ENCODE data around the gene SLC25A34. TPM values are rescaled to one million over a fixed set of nuclear protein-coding genes. Genes with fewer than 3 reads are reported as not detected.

Gene SLC25A34
- total and polyA plus RNA-seq, 5 donors, result 3.0 to 8.1 (median 3.3) TPM

DNA sequence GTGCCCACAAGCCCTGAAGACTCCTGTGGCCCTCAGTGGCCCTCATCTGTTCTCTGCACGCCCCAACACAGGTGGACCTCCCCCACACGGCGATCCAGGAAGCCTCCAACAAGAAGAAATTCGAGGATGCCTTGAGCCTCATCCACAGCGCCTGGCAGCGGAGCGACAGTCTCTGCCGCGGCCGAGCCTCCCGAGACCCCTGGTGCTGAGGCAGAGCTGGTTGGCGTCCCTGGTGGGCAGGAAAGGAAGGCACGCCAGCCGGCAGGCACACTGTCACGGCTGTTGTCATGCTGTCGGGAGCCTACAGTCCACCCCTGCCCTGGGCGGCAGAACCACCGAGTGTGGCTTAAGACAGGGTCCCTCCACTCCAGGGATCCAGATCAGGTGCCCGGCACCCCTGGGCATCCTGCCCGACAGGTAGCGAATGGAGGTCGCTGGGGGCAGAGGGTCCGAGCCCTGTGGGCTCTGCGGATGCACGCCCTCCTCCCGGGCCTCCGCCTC lies 2.3 kb upstream of the SLC25A34 start:
- WGBS, result 89% methylated on average over 27 of the region's 27 CpGs
- no peak overlapping the region for H3K27ac ChIP-seq (ENCODE audit: low read length)
- ATAC-seq, result no peak
- H3K4me3 ChIP-seq (ENCODE audit: low read length), result no peak overlapping the region
- intact Hi-C loops (cut with DNase I), result loop anchor here in 1 of 4 donors (10.0 kb wide), 1 partner anchor 129 kb away; no protein-coding TSS in a partner anchor
- peak in 2 of 3 donors; percentile 52 for DNase-seq
- H3K4me1 ChIP-seq (ENCODE audit: control insufficient read depth, insufficient read depth, low read length), result peaks cover 4% of the 10 kb centered on the region
- no peaks in the 10 kb centered on the region for H3K9me3 ChIP-seq (ENCODE audit: control insufficient read depth, low read length)
- H3K27me3 ChIP-seq (ENCODE audit: control insufficient read depth, insufficient read depth), result no peaks in the 10 kb centered on the region

DNA sequence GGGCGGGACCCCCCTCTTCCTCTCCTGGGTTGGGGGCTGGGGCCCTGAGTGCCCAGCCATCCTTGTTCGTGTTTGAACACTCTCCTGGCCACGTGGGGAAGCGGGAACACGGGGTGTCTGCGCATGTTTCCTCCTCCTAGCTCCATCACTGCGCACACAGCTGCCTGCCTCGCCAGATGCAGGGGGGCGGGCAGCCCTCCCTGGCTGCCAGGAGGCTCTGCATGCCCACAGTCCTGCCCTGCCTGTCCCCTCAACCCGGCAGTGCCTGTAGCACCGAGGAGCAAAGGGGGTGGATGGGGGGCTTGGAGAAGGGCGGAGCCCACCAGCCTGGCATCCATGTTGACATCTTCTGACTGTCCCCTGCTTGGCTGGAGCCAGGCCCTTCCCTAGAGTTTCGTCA lies 1.8 kb upstream of the SLC25A34 start:
- Histone ChIP-seq H3K27me3 (ENCODE audit: control insufficient read depth, insufficient read depth) (no peaks in the 10 kb centered on the region), H3K9me3 (ENCODE audit: control insufficient read depth, low read length) (no peaks in the 10 kb centered on the region), H3K4me3 (ENCODE audit: low read length) (no peak overlapping the region), H3K27ac (ENCODE audit: low read length) (no peak overlapping the region), H3K4me1 (ENCODE audit: control insufficient read depth, insufficient read depth, low read length) (peaks cover 4% of the 10 kb centered on the region)
- DNase-seq (no peak), ATAC-seq (no peak)
- intact Hi-C loops (cut with DNase I), result loop anchor here in 1 of 4 donors (10.0 kb wide), 1 partner anchor 129 kb away; no protein-coding TSS in a partner anchor
- 82% methylated on average over 13 of the region's 13 CpGs for WGBS

DNA sequence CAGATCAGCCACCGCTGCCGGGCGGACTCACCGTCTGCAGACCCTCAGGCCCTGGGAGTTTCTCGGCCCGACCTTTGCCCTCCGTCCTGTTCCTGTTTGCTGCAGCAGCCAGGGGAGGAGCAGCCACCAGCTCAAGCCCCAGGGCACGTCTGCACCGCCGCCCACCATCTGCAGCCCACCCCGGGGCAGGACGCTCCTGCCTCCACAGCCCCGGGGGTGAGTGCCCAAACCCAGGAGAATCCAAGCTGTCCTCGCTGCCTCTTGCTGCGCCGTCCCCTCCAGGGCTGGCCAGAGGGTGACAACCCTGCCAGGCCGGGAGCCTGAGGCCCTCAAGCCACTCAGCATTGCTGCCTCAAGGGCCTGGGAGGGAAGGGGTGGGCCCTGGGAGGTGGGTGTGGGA lies 1.2 kb upstream of the SLC25A34 start:
- Histone ChIP-seq H3K27me3 (ENCODE audit: control insufficient read depth, insufficient read depth) (no peaks in the 10 kb centered on the region), H3K9me3 (ENCODE audit: control insufficient read depth, low read length) (no peaks in the 10 kb centered on the region), H3K4me3 (ENCODE audit: low read length) (no peak overlapping the region), H3K4me1 (ENCODE audit: control insufficient read depth, insufficient read depth, low read length) (peaks cover 4% of the 10 kb centered on the region), H3K27ac (ENCODE audit: low read length) (peak overlapping the region; percentile 40)
- DNase-seq (peak in 1 of 3 donors; percentile 58), ATAC-seq (no peak)
- intact Hi-C loops (cut with DNase I), result loop anchor here in 1 of 4 donors (10.0 kb wide), 1 partner anchor 130 kb away; no protein-coding TSS in a partner anchor
- WGBS, result 79% methylated on average over 17 of the region's 17 CpGs

DNA sequence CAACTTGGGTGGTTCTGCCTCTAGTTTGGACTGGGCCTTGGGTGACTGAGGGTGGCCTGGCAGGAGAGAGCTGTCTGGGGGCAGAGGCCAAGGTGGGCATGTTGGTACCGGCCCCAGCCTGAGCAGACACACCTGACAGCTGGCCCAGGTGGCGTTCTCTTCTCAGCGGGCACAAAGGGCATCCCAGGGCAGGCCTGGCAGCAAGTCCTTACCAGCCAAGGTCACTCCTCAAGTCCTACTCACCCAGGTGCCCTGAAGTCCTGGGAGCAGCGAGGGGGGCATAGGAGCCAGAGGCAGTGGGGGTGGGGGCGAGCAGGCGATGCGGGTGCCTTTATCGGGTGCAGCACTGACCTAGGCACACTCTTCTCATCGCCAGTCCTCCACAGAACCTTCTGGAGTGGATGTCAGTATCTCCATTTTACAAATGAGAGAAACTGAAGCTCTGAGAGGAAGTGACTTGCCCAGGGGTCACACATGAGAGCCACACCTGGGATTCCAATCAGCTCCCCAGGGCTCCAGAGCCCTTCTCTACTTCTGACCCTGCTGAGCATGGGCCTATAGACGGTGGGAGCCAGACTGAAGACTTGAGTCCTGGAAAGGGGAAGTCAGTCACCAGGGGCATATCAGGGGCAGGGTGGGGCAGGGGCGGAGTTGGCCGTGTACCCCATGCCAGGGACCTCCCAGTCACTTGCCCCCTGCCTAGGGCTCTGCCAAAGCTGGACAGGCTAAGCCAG lies 587 bp upstream of the SLC25A34 start:
- intact Hi-C loops (cut with DNase I), result loop anchor here in 1 of 4 donors (10.0 kb wide), 1 partner anchor 131 kb away; no protein-coding TSS in a partner anchor
- ATAC-seq, result no peak

DNA sequence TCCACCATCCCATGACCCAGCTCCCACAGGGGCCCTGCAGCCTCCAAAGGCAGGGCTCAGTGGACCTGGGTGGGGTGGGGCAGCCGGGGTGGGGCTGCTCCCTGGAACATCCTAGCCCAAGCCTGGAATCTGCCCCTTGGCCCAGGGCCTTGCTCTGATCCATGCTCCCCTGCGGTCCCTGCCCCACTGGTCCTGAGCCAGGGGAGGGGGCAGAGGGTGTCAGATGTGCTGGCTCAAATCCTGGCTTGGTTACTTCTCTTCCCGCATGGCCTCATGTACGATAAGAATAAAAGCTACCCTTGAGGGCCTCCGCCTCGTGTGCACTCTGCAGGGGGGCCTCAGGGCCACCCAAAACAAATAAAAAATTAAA lies 819 bp downstream of the SLC25A34 start:
- no peaks in the 10 kb centered on the region for H3K27me3 ChIP-seq (ENCODE audit: control insufficient read depth, insufficient read depth)
- DNase-seq (peak in 1 of 3 donors; percentile 63), ATAC-seq (peak in 1 of 2 donors; percentile 4)
- 41% methylated on average over 6 of the region's 6 CpGs for WGBS
- intact Hi-C loops (cut with DNase I), result loop anchor here in 1 of 4 donors (10.0 kb wide), 1 partner anchor 132 kb away; no protein-coding TSS in a partner anchor
- H3K4me1 ChIP-seq (ENCODE audit: control insufficient read depth, insufficient read depth, low read length), result peaks cover 4% of the 10 kb centered on the region
- H3K9me3 ChIP-seq (ENCODE audit: control insufficient read depth, low read length), result no peaks in the 10 kb centered on the region
- no peak overlapping the region for H3K27ac ChIP-seq (ENCODE audit: low read length)
- no peak overlapping the region for H3K4me3 ChIP-seq (ENCODE audit: low read length)

More for the DNA sequence above, 587 bp upstream of the SLC25A34 start:
- H3K27ac ChIP-seq (ENCODE audit: low read length), result peak overlapping the region; percentile 40
- DNase-seq, result peak in 1 of 3 donors; percentile 60
- no peaks in the 10 kb centered on the region for H3K9me3 ChIP-seq (ENCODE audit: control insufficient read depth, low read length)
- no peaks in the 10 kb centered on the region for H3K27me3 ChIP-seq (ENCODE audit: control insufficient read depth, insufficient read depth)
- H3K4me1 ChIP-seq (ENCODE audit: control insufficient read depth, insufficient read depth, low read length), result peaks cover 4% of the 10 kb centered on the region
- no peak overlapping the region for H3K4me3 ChIP-seq (ENCODE audit: low read length)
- 80% methylated on average over 12 of the region's 12 CpGs for WGBS

DNA sequence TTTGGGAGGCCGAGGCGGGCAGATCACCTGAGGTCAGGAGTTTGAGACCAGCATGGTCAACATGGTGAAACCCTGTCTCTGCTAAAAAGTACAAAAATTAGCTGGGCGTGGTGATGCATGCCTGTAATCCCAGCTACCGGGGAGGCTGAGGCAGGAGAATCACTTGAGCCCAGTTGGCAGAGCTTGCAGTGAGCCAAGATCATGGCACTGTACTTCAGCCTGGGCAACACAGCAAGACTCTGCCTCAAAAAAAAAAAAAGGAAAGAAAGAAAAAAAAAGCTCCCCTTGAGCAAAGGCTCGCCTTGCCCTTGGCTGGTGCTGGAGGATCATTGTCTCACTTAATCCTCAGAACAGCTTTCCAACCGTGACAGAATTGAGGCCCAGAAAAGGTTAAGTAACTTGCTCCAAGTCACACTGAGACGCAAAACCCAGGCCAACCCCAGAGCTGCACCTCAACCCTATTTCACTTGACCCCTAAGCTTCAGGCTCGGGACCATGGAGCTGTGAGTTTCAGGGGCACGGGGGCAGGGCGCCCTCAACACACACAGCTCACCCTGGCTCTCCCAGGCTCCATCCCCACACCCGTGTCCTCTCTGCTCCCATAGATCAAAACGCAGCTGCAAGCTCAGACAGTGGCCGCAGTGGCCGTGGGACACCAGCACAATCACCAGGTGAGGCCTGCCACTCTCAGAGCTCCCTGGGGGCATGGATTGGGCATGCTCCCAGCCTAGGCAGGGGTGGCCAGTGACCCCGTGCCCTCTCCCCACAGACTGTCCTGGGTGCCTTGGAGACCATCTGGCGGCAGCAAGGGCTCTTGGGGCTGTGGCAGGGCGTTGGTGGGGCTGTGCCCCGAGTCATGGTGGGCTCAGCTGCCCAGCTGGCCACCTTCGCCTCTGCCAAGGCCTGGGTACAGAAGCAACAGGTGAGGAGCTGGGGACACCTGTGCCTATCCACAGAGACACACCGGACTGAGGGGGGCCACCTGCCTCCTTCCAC lies 1.6 kb downstream of the SLC25A34 start:
- intact Hi-C loops (cut with DNase I), result loop anchor here in 1 of 4 donors (10.0 kb wide), 1 partner anchor 133 kb away; no protein-coding TSS in a partner anchor
- WGBS, result 84% methylated on average over 20 of the region's 20 CpGs
- Histone ChIP-seq H3K27me3 (ENCODE audit: control insufficient read depth, insufficient read depth) (no peaks in the 10 kb centered on the region), H3K9me3 (ENCODE audit: control insufficient read depth, low read length) (no peaks in the 10 kb centered on the region), H3K4me3 (ENCODE audit: low read length) (no peak overlapping the region), H3K27ac (ENCODE audit: low read length) (no peak overlapping the region), H3K4me1 (ENCODE audit: control insufficient read depth, insufficient read depth, low read length) (peaks cover 4% of the 10 kb centered on the region)
- ATAC-seq (no peak), DNase-seq (peak in 1 of 3 donors; percentile 54)

DNA sequence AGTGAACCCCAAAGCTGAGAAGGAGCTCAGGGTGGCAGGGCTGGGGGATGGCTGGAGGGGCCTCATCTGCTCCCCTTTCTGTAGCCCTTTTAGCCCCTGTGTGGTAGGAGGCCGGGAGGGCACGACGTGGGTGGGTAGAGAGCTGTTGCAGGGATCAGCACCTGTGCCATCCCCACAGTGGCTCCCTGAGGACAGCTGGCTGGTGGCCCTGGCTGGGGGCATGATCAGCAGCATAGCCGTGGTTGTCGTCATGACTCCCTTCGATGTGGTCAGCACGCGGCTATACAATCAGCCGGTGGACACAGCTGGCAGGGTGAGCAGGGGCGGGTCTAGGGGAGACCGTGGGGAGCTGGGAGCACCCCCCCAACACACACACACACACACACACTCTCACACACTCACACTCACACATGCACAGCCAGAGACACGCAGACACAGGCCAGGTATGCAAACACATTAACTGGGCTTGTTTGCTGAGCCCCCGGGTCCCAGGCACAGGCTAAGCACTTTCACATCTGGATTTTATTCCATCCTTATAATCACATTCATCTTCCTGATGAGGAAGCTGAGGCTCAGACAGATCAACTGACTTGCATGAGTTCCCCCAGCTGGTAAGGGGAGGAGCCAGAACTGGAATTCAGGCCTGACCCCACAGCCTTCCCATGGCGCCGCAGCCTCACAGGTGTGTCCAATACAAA lies 2.5 kb downstream of the SLC25A34 start:
- Histone ChIP-seq H3K27ac (ENCODE audit: low read length) (no peak overlapping the region), H3K4me3 (ENCODE audit: low read length) (no peak overlapping the region)
- no peak for ATAC-seq

DNA sequence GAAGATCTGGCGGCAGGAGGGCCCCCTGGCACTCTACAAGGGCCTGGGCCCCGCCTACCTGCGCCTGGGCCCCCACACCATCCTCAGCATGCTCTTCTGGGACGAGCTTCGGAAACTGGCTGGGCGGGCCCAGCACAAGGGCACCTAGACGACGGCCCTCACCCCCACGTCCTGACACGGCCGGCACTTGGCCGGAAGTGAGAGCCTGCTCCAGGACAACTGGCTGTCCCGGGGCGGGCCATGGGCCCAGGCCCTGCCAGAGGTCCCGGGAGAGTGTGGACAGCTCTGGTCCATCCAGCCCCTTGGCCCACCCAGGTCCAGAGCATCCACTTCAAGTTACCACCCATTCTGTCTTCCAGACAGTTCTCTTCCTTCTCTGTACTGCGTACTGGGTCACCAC lies 3.2 kb downstream of the SLC25A34 start:
- no peaks in the 10 kb centered on the region for H3K9me3 ChIP-seq (ENCODE audit: control insufficient read depth, low read length)
- no peak overlapping the region for H3K4me3 ChIP-seq (ENCODE audit: low read length)
- intact Hi-C loops (cut with DNase I), result loop anchor here in 1 of 4 donors (10.0 kb wide), 1 partner anchor 134 kb away; no protein-coding TSS in a partner anchor
- no peak for ATAC-seq
- 75% methylated on average over 16 of the region's 16 CpGs for WGBS
- no peaks in the 10 kb centered on the region for H3K27me3 ChIP-seq (ENCODE audit: control insufficient read depth, insufficient read depth)
- H3K27ac ChIP-seq (ENCODE audit: low read length), result no peak overlapping the region
- DNase-seq, result no peak
- peaks cover 4% of the 10 kb centered on the region for H3K4me1 ChIP-seq (ENCODE audit: control insufficient read depth, insufficient read depth, low read length)

More for the DNA sequence above, 2.5 kb downstream of the SLC25A34 start:
- Histone ChIP-seq H3K9me3 (ENCODE audit: control insufficient read depth, low read length) (no peaks in the 10 kb centered on the region), H3K4me1 (ENCODE audit: control insufficient read depth, insufficient read depth, low read length) (peaks cover 4% of the 10 kb centered on the region), H3K27me3 (ENCODE audit: control insufficient read depth, insufficient read depth) (no peaks in the 10 kb centered on the region)
- 88% methylated on average over 15 of the region's 15 CpGs for WGBS
- intact Hi-C loops (cut with DNase I), result loop anchor here in 1 of 4 donors (10.0 kb wide), 1 partner anchor 134 kb away; no protein-coding TSS in a partner anchor
- peak in 1 of 3 donors; percentile 60 for DNase-seq

DNA sequence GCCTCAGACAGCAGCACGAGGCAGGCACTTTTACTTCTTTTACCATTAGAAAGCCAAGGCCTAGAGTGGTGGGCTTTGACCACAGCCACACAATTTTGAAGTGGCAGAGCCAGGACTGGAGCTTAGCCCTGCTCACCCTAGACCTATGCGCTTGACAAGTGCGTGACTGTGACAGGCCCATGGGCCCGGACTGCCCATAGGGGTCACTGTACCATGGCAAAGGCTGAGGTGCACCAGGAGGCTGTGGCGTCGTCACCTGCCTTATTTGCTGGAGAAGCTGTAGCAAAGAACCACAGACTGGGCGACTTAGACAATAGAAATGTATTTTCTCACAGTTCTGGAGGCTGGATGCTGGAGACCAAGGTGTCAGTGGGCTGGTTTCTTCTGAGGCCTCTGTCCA lies 3.7 kb downstream of the SLC25A34 start:
- Histone ChIP-seq H3K4me3 (ENCODE audit: low read length) (no peak overlapping the region), H3K27ac (ENCODE audit: low read length) (no peak overlapping the region), H3K9me3 (ENCODE audit: control insufficient read depth, low read length) (no peaks in the 10 kb centered on the region), H3K27me3 (ENCODE audit: control insufficient read depth, insufficient read depth) (no peaks in the 10 kb centered on the region), H3K4me1 (ENCODE audit: control insufficient read depth, insufficient read depth, low read length) (peaks cover 4% of the 10 kb centered on the region)
- no peak for ATAC-seq
- 87% methylated on average over 7 of the region's 7 CpGs for WGBS
- intact Hi-C loops (cut with DNase I), result loop anchor here (5.0 to 10.0 kb wide), 3 partner anchors 135 to 145 kb away; no protein-coding TSS in a partner anchor
- no peak for DNase-seq
